Sigmoid colon (tissue), 7 donors: Measurements from ENCODE around the gene MTR. TPM values are rescaled to one million over a fixed set of nuclear protein-coding genes. Genes with fewer than 3 reads are reported as not detected.

ENCODE experiments used
- DNase-seq: peaks from one replicate; pipeline ENCODE4 v3.0.0-alpha.2; 2019
- H3K27ac ChIP-seq, 4 donors: fragments of 200-600 bp; sonication (generic); one replicate each; pipeline ENCODE4 v1.5.1; 2016 to 2019; ENCODE audit warnings: mild to moderate bottlenecking in 1 of 4
- H3K27me3 ChIP-seq, 3 donors: fragments of 200-600 bp; sonication (generic); one replicate each; pipeline ENCODE4 v1.5.1; 2019; ENCODE audit warnings: mild to moderate bottlenecking in 1 of 3
- H3K36me3 ChIP-seq, 4 donors: fragments of 200-600 bp; sonication (generic); one replicate each; pipeline ENCODE4 v1.5.1; 2016 to 2019
- H3K4me1 ChIP-seq, 4 donors: fragments of 200-600 bp; sonication (generic); one replicate each; pipeline ENCODE4 v1.5.1; 2017 to 2019
- H3K4me3 ChIP-seq, 4 donors: fragments of 200-600 bp; sonication (generic); one replicate each; pipeline ENCODE4 v1.5.1; 2017 to 2019; ENCODE audit warnings: mild to moderate bottlenecking in 2 of 4, moderate library complexity in 1 of 4
- H3K9me3 ChIP-seq, 4 donors: fragments of 200-600 bp in 3 of 4; sonication (generic) in 3 of 4; one replicate each; pipeline versions ENCODE4 v1.5.1 to v1.6.1; 2013 to 2019
- EP300 ChIP-seq, 4 donors: sonication (generic); formaldehyde crosslinking; IDR thresholded peaks; one replicate each; pipeline ENCODE4 v1.6.1; 2017; ENCODE audit warnings: antibody characterized with exemption in 4 of 4
- POLR2A ChIP-seq, 2 donors: fragments of 450-650 bp; IDR thresholded peaks; one replicate each; pipeline ENCODE4 v1.6.1; 2016; ENCODE audit warnings: antibody characterized with exemption in 2 of 2, mild to moderate bottlenecking in 2 of 2, moderate library complexity in 2 of 2
- POLR2AphosphoS5 ChIP-seq, 4 donors: sonication (generic); formaldehyde crosslinking; IDR thresholded peaks; one replicate each; pipeline ENCODE4 v1.6.1; 2017; ENCODE audit warnings: antibody characterized with exemption in 4 of 4
- WGBS, 2 donors: extraction: QIAGEN DNeasy Blood & Tissue Kit; methylation state at CpG; one replicate each; pipeline ENCODE4 v1.1.7; 2013; 5-methylcytosine and 5-hydroxymethylcytosine counted together
- intact Hi-C: fragments of 100-400 bp; cut with DNase I; formaldehyde crosslinking; loops from one replicate; pipeline ENCODE4 v1.15.1; 2023
- polyA plus RNA-seq, 3 donors: library from polyadenylated mRNA; stranded (reverse); fragments of 200-250 nt; gene quantifications; one replicate each; pipeline ENCODE4 v1.2.3, GENCODE V29; 2013
- total RNA-seq, 4 donors: library from RNA; depleted of rRNA; stranded (reverse); fragments of >200 nt; gene quantifications; one replicate each; pipeline ENCODE4 v1.1.0, GENCODE V29; 2016
- TF ChIP-seq, protein P1 (sequence below), 4 experiments: fragments of 450-650 bp in 3 of 4; fragments of 200-600 bp in 1 of 4; IDR thresholded peaks; one replicate each; pipeline ENCODE4 v1.5.1; 2016 to 2019; ENCODE audit warnings: antibody characterized with exemption in 4 of 4, mild to moderate bottlenecking in 3 of 4, moderate library complexity in 2 of 4
- donor health status: healthy with polysubstance abuse.
- donor health status: Bipolar disorder and iron deficiency.
- donor health status: healthy.

MTR gene
- total and polyA plus RNA-seq, 7 donors: 1.2 to 38.4 (median 28.2) TPM

DNA sequence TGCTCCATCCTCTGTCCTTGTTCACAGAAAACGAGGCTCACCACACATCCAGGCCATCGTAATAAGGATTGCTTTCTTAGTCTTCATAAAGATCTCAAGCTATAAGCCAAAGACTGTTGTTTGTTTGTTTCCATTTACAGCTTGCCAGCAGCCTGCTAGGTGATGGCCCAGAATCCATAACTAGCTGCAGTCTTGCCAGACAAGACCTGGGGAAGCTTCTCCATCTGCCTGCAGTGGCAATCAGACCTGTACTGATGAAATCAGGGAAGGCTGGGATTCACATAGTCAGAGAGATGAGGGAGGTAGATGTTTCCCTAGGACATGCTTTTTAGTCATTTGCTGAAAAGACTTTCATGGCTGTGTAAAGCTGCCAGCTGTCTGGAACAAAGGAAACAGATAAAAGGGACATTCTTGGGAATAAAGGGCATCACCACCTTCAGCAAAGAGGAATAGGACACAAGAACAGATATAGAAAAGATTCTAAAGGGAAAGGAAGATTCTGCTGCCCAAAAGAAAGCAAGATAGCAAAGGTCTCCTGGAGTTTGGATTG lies 158.1 kb downstream of the MTR start:
- H3K4me3 ChIP-seq: no peak overlapping the region
- intact Hi-C loops: no loop called here
- TF ChIP-seq, protein P1, sequence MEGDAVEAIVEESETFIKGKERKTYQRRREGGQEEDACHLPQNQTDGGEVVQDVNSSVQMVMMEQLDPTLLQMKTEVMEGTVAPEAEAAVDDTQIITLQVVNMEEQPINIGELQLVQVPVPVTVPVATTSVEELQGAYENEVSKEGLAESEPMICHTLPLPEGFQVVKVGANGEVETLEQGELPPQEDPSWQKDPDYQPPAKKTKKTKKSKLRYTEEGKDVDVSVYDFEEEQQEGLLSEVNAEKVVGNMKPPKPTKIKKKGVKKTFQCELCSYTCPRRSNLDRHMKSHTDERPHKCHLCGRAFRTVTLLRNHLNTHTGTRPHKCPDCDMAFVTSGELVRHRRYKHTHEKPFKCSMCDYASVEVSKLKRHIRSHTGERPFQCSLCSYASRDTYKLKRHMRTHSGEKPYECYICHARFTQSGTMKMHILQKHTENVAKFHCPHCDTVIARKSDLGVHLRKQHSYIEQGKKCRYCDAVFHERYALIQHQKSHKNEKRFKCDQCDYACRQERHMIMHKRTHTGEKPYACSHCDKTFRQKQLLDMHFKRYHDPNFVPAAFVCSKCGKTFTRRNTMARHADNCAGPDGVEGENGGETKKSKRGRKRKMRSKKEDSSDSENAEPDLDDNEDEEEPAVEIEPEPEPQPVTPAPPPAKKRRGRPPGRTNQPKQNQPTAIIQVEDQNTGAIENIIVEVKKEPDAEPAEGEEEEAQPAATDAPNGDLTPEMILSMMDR (IDR thresholded peaks at IDR 0.05): no peak
- TF ChIP-seq EP300 (IDR thresholded peaks at IDR 0.05): no peak
- TF ChIP-seq POLR2AphosphoS5 (IDR thresholded peaks at IDR 0.05): no peak
- TF ChIP-seq POLR2A (IDR thresholded peaks at IDR 0.05): no peak
- no peaks in the 10 kb centered on the region for H3K36me3 ChIP-seq
- WGBS, 2 donors: 56 to 71% methylated on average over 2 of the region's 2 CpGs
- no peaks in the 10 kb centered on the region for H3K9me3 ChIP-seq
- H3K27ac ChIP-seq: peak overlapping the region in 3 of 4 donors; percentile 58 to 82 (median 74)
- H3K27me3 ChIP-seq: no peaks in the 10 kb centered on the region
- no peak for DNase-seq
- peaks cover 0 to 19% (median 13%) of the 10 kb centered on the region in 4 donors for H3K4me1 ChIP-seq

Other genes with a start within 250 kb of the MTR start
- gene HEATR1, start 190.8 kb upstream of the MTR start, total RNA-seq: 10 to 100 TPM; 14.4 to 22.1 (median 19.2) TPM
- 1 to 10 TPM in 2 of 3 donors, under 1 TPM in 1; 0.92 to 8.0 (median 1.2) TPM for gene HEATR1, start 190.8 kb upstream of the MTR start, polyA plus RNA-seq
- 1 to 10 TPM in 1 of 4 donors, under 1 TPM in 2, not detected in 1; 0.36 to 1.6 (median 0.66) TPM for gene ACTN2, start 108.8 kb upstream of the MTR start, total RNA-seq
- 1 to 10 TPM in 2 of 3 donors, under 1 TPM in 1; 0.55 to 1.8 (median 1.2) TPM for gene ACTN2, start 108.8 kb upstream of the MTR start, polyA plus RNA-seq
- gene MT1HL1, start 209.1 kb downstream of the MTR start, total RNA-seq: not detected
- not detected for gene MT1HL1, start 209.1 kb downstream of the MTR start, polyA plus RNA-seq
- gene RYR2, start 246.9 kb downstream of the MTR start, total RNA-seq: 10 to 100 TPM in 3 of 4 donors, 1 to 10 TPM in 1; 6.1 to 22.4 (median 16.3) TPM
- under 1 TPM; under 0.01 to 0.86 (median 0.23) TPM for gene RYR2, start 246.9 kb downstream of the MTR start, polyA plus RNA-seq